BJ (cell line): ENCODE results near the gene ZNF385B. TPM values are rescaled to one million over a fixed set of nuclear protein-coding genes. Genes with fewer than 3 reads are reported as not detected.

Experiments
- CTCF ChIA-PET: fragments of 350-600 bp; formaldehyde crosslinking; extraction: SDS; loops from one replicate; lab custom pipeline; 2021; ENCODE audit warnings: antibody characterized with exemption, inconsistent platforms; lab: Yijun Ruan, JAX
- POLR2A ChIA-PET: fragments of 300-600 bp; sonication (Branson Sonifier 250); formaldehyde crosslinking; extraction: SDS; loops from one replicate; lab custom pipeline; 2021; ENCODE audit warnings: antibody characterized with exemption; lab: Charles Lee
- DNase-seq: peaks from one replicate; pipeline ENCODE4 v3.0.0-alpha.2; 2011; ENCODE audit warnings: low read depth
- H3K27me3 ChIP-seq: 2 replicates; pipeline ENCODE4 v1.6.0; 2011; ENCODE audit warnings: low read length; ENCODE audit not compliant: control insufficient read depth, insufficient read depth
- H3K36me3 ChIP-seq: 2 replicates; pipeline ENCODE4 v1.5.1; 2011; ENCODE audit warnings: low read length; ENCODE audit not compliant: control insufficient read depth, insufficient read depth
- H3K4me3 ChIP-seq: 2 replicates; pipeline ENCODE4 v1.5.1; 2011; ENCODE audit warnings: low read depth, mild to moderate bottlenecking, control low read depth, low read length
- polyA plus RNA-seq: library from polyadenylated mRNA; depleted of rRNA; stranded (reverse); fragments of >200 nt; gene quantifications from 2 replicates; pipeline ENCODE4 v1.2.3, GENCODE V29; 2011
- TF ChIP-seq, protein P1 (sequence below): IDR thresholded peaks from 2 replicates; pipeline ENCODE4 v1.5.1; 2011; ENCODE audit warnings: low read depth, mild to moderate bottlenecking, control low read depth, inconsistent platforms, low read length, moderate library complexity; ENCODE audit not compliant: insufficient read depth

Gene ZNF385B
- polyA plus RNA-seq, 1 experiment = 0.22 TPM

DNA sequence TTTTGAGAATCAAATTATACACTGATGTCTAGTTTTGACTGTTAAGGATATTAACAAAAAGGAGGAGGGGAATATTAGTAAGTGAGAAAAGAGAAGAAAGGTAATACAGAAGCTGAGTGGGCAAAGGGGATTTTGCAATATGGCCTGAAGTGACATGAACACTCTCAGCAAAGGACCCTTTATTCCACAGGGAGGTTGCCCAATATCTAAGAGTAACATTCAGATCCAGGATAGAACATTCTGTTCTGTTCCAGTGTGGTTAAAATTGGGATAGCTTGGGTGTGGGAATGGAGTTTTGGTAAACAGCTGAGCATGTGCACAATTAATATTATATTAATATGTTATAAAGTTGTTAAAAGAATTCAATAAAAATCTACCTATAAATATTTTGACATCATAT lies 120.1 kb downstream of the ZNF385B start:
- CTCF ChIA-PET = no interaction called here
- no peak for DNase-seq
- Histone ChIP-seq H3K36me3 (no peaks in the 10 kb centered on the region), H3K27me3 (no peaks in the 10 kb centered on the region), H3K4me3 (no peak overlapping the region)
- POLR2A ChIA-PET = no interaction called here
- TF ChIP-seq, protein P1, sequence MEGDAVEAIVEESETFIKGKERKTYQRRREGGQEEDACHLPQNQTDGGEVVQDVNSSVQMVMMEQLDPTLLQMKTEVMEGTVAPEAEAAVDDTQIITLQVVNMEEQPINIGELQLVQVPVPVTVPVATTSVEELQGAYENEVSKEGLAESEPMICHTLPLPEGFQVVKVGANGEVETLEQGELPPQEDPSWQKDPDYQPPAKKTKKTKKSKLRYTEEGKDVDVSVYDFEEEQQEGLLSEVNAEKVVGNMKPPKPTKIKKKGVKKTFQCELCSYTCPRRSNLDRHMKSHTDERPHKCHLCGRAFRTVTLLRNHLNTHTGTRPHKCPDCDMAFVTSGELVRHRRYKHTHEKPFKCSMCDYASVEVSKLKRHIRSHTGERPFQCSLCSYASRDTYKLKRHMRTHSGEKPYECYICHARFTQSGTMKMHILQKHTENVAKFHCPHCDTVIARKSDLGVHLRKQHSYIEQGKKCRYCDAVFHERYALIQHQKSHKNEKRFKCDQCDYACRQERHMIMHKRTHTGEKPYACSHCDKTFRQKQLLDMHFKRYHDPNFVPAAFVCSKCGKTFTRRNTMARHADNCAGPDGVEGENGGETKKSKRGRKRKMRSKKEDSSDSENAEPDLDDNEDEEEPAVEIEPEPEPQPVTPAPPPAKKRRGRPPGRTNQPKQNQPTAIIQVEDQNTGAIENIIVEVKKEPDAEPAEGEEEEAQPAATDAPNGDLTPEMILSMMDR = no peak

DNA sequence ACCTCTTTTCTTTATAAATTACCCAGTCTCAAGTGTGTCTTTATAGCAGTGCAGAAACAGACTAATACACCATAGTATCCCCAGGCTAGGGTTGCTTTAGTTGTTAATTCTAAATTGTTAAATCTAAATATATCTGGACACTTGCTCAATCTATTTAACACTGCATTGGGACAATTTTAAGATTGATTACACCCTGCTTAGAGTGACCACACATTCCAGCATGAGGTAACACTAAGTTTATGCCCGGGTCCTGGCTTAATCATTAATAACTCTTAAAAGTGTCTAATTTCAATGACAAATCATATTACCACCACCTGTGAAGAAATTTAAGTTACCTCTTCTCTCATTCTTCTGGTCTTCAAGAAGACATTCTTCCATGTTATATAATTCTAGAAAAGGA lies 131.4 kb downstream of the ZNF385B start:
- Histone ChIP-seq H3K4me3 (no peak overlapping the region), H3K27me3 (no peaks in the 10 kb centered on the region), H3K36me3 (no peaks in the 10 kb centered on the region)
- TF ChIP-seq, protein P1 = no peak
- CTCF ChIA-PET = interaction anchor here (0.6 kb wide), 1 partner anchor 307 kb away, joined by 3 read pairs; no protein-coding TSS in a partner anchor
- no peak for DNase-seq
- POLR2A ChIA-PET = no interaction called here

DNA sequence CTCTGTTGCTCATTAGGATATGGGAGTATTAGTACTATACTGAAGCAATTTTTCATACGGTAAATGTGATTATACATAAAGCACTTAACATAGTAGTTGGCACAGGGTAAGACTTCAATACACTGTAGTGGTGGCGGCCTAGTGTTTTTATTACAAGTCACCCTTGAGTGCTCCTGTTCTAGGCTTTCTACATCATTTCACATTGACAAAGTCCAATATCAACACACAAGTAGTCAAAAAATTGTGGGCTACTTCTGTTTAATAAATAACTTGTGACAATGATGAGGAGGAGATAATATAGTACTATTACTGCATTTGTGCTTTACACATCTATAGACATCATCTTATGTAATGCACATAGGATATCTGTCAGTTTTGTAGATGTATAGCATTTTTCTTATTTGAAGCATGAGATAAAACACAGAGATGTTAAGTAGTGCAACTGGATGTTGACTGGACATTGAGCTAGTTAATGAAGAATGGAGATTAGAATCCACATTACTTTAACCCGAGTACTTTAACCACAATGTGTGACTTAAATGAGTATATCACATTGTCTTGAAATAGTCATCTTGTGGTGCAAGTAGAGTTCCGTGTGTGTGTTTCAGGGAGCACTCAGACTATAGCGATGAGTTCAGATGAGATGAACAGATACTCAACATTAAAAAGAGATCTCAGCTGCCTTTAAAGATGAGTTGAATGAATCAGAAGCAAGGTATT lies 134.8 kb downstream of the ZNF385B start:
- POLR2A ChIA-PET = interaction anchor here (0.5 kb wide), 1 partner anchor 424 kb away, joined by 3 read pairs; no protein-coding TSS in a partner anchor
- CTCF ChIA-PET = interaction anchor here (2.9 kb wide), 1 partner anchor 10 kb away, joined by 11 read pairs; no protein-coding TSS in a partner anchor
- H3K27me3 ChIP-seq = no peaks in the 10 kb centered on the region
- no peak for DNase-seq
- H3K4me3 ChIP-seq = no peak overlapping the region
- H3K36me3 ChIP-seq = no peaks in the 10 kb centered on the region
- TF ChIP-seq, protein P1 = no peak

DNA sequence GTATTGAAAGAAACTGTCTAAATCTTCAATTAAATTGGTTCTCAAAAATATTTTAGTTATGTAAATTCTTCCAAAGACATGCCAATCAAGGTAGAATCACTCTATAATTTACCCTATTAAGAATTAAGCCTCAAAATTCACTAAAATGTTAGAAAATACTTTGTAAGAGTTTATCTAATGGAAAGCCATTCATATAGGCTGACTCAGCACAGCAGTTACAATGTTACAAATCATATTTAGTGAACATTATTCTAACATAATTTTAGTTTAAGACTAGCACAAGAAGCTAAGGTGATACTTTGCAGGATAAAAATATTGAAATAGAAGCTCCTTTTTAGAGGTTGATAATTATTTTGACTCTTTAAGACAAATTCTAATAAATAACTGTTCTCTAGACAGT lies 137.0 kb downstream of the ZNF385B start:
- Histone ChIP-seq H3K4me3 (no peak overlapping the region), H3K36me3 (no peaks in the 10 kb centered on the region), H3K27me3 (no peaks in the 10 kb centered on the region)
- TF ChIP-seq, protein P1 = no peak
- ChIA-PET POLR2A (no interaction called here), CTCF (no interaction called here)
- DNase-seq = no peak

DNA sequence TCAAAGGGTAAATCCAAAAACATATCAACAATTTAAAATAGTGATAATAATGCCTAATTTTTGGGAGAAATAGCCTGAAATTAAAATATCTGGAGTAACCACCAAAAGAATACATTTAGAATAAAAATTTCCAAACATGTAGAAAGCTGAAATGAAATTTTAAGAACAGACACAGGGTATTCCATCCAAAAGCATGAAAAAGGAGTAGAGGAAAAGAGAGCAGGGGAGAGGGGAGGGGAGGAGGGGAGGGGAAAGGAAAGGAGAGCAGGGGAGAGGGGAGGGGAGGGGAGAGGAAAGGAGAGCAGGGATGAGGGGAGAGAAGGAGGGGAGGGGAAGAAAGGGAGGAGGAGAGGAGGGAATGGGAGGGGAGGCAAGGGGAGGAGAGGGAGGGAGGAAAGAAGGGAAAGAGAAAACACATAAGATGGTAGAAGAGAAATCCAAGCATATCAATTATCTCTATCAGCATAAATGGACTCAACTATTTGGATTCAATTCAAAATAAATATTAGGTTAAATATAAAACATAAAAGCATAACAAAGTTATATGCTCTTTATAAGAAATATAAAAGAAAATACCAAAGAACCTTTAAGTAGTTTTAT lies 141.1 kb downstream of the ZNF385B start:
- ChIA-PET POLR2A (no interaction called here), CTCF (no interaction called here)
- Histone ChIP-seq H3K27me3 (no peaks in the 10 kb centered on the region), H3K4me3 (no peak overlapping the region), H3K36me3 (no peaks in the 10 kb centered on the region)
- no peak for DNase-seq
- TF ChIP-seq, protein P1 = no peak
